Kidney epithelial cell (primary cell): ENCODE data around the gene KIAA1614. TPM values are rescaled to one million over a fixed set of nuclear protein-coding genes. Genes with fewer than 3 reads are reported as not detected.

Experiments
- DNase-seq: peaks from one replicate; pipeline ENCODE4 v3.0.0-alpha.2; 2010; ENCODE audit warnings: low read depth
- H3K27me3 ChIP-seq: 2 replicates; pipeline ENCODE4 v1.6.0; 2011; ENCODE audit warnings: low read length; ENCODE audit not compliant: control insufficient read depth, insufficient read depth
- H3K36me3 ChIP-seq: 2 replicates; pipeline ENCODE4 v1.5.1; 2011; ENCODE audit warnings: low read length; ENCODE audit not compliant: control insufficient read depth, insufficient read depth
- H3K4me3 ChIP-seq: 2 replicates; pipeline ENCODE4 v1.5.1; 2011; ENCODE audit warnings: low read depth, mild to moderate bottlenecking, control low read depth, low read length
- total RNA-seq: library from RNA; depleted of rRNA; stranded (reverse); fragments of >200 nt; gene quantifications from 2 replicates; pipeline ENCODE4 v1.2.3, GENCODE V29; 2015
- TF ChIP-seq, protein P1 (sequence below): IDR thresholded peaks from 2 replicates; pipeline ENCODE4 v1.5.1; 2011; ENCODE audit warnings: mild to moderate bottlenecking, moderate library complexity, low read length, control low read depth, inconsistent platforms; ENCODE audit not compliant: insufficient read depth, poor library complexity, severe bottlenecking

Gene KIAA1614
- total RNA-seq, 1 donor from 2014 or later: 10.2 TPM

DNA sequence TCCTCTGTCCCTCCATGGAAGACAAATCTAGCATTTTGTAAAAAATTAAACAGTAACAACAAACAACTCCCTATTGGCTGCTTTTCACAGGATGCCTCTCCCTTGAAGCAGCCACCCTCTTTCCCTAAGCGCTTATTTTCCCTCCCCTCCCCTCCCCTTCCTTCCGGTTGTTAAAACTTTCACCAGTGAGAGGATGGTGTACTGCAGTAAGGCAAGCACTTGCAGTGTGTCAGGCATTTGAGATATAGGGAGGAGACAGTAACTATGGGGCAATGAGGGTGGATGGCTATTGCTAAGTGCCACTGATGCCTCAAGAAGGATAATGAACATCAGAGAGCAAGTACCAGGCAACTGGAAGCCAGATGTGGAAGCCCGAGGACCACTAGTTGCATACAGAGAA is 19.1 kb upstream of the KIAA1614 start:
- H3K4me3 ChIP-seq: no peak overlapping the region
- no peaks in the 10 kb centered on the region for H3K27me3 ChIP-seq
- DNase-seq: no peak
- no peaks in the 10 kb centered on the region for H3K36me3 ChIP-seq
- TF ChIP-seq, protein P1, sequence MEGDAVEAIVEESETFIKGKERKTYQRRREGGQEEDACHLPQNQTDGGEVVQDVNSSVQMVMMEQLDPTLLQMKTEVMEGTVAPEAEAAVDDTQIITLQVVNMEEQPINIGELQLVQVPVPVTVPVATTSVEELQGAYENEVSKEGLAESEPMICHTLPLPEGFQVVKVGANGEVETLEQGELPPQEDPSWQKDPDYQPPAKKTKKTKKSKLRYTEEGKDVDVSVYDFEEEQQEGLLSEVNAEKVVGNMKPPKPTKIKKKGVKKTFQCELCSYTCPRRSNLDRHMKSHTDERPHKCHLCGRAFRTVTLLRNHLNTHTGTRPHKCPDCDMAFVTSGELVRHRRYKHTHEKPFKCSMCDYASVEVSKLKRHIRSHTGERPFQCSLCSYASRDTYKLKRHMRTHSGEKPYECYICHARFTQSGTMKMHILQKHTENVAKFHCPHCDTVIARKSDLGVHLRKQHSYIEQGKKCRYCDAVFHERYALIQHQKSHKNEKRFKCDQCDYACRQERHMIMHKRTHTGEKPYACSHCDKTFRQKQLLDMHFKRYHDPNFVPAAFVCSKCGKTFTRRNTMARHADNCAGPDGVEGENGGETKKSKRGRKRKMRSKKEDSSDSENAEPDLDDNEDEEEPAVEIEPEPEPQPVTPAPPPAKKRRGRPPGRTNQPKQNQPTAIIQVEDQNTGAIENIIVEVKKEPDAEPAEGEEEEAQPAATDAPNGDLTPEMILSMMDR: no peak

DNA sequence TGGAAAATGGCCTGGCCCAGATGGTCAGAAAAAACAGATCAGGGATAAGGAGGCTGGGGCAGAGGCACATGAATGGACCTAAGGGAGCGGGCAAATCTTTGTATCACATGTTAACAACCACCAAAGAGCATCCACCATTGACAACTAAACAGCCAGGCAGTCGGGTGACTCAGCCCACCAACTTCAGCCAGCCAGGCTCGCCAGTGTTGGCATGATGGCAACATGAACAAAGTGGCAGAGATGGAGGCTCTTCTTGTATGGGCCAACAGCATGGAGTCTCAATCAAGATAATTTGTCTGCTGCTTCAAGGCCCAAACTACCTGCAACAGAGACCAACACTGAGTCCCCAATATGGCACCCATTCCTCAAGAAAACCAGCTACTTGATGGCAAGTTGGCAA is 16.5 kb upstream of the KIAA1614 start:
- H3K36me3 ChIP-seq: no peaks in the 10 kb centered on the region
- H3K27me3 ChIP-seq: no peaks in the 10 kb centered on the region
- H3K4me3 ChIP-seq: no peak overlapping the region
- TF ChIP-seq, protein P1: no peak
- no peak for DNase-seq

DNA sequence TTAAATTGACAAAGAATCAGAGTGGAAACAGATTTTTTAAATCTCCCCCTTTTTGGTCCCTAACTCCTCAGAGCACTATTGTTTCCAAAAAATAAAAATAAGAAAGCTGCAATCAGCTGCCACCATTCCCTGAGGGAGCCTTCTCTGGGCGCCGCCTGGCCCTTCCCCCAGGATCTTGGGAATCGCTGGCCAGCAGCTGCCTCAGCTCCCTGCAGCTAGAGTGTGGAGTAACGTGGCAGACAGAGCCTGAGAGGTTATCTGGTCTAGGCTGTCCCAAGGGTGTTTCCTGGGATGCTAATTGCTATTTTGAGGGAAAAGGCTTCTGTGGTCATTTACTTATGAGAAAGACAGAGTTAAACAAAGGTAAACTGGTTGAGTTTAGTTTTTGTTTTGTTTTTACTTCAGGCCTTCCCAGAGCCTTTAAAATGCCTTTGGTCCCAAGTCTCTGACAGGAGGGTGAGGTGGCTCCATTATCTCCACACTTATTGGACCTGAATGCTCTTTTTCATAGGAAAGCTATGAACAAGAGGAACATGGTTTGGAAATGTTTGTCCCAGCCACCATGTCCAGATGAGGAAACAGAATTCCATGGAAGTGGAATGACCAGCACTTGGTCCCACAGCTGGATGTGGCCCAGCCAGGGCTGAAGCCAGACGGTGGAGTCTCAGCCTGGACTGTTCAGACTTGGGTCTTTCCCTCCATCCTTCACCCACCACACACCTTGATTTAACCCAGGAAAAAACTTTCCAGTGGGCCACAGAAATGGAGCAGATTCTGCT is 14.1 kb upstream of the KIAA1614 start:
- TF ChIP-seq, protein P1: no peak

DNA sequence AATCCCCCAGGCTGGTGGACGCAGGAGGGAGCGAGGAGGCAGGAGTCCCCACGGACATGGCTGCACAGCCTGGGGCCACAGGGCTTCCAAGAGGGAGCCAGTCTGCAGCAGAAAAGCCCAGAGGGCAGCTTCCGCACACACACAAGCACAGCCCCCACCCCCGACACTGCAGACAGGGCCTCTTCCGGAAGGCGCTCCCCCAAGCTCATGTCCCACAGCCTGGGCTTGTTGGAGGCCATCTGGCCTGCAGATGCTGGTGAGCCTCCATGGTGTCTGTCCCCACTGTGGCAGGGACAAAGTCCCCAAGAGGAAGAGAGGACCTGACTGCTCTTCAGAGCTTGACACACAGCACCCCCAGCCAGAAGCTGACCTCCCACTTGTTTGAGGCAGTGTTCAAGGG is 13.4 kb upstream of the KIAA1614 start:
- Histone ChIP-seq H3K27me3 (no peaks in the 10 kb centered on the region), H3K4me3 (no peak overlapping the region), H3K36me3 (no peaks in the 10 kb centered on the region)
- TF ChIP-seq, protein P1: no peak
- no peak for DNase-seq

More for the DNA sequence above, 14.1 kb upstream of the KIAA1614 start:
- H3K4me3 ChIP-seq: no peak overlapping the region
- H3K27me3 ChIP-seq: no peaks in the 10 kb centered on the region
- no peaks in the 10 kb centered on the region for H3K36me3 ChIP-seq
- DNase-seq: no peak

DNA sequence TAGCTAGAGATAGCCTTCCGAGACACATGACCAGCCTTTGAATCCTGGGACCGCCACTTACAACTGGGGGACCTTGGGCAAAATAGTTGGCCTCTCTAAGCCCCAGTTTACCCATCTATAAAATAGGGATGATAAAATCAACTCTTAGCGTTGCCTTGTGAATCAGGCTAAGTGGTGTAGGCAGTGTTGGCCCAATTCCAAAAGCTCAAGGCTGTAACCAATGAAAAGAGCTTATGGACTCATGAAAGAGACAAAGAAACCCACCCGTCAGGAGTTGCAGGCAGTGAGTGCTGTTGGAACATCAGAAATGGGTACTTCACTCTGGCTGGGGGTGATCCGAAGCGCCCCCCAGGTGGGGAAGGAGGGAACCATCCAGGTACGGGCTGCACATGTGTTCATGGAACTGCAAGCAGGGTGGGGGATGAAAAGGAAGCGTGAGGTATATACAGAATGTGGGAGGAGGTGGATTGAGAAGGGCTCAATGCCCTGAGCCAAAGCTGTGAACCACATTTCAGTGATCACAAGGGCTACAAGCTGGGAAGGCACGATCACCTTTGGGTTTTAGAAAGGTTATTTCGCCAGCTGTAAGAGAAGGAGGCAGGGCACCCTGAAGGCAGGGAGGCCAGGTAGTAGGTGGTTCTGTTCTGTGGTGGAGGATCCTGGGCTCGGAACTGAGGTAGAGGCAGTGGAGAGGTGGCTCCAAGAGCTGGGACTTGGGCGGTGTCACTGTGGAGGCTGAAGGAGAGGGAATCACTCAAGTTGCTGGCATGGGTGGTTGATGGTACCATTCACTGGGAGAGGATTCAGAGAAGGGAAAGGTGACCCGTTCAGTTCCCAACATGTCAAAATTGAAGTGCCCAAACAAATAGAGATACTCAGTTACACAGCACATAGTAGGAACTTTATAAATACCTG is 11.4 kb upstream of the KIAA1614 start:
- TF ChIP-seq, protein P1: no peak
- H3K4me3 ChIP-seq: no peak overlapping the region
- no peak for DNase-seq
- no peaks in the 10 kb centered on the region for H3K36me3 ChIP-seq
- no peaks in the 10 kb centered on the region for H3K27me3 ChIP-seq
